ENCODE data around the gene KRTAP12-3.

Gene KRTAP12-3

GRCh38 chr21:44702973-44703730 lies 45.4 kb downstream of the KRTAP12-3 start:
- DNase-seq (ENCODE audit: low spot score) = no peak

- no peak for DNase-seq (ENCODE audit: low spot score)
These were observed 46.3 kb downstream of the KRTAP12-3 start for GRCh38 chr21:44703731-44704635.

- DNase-seq (ENCODE audit: low spot score) = no peak
These were observed 46.9 kb downstream of the KRTAP12-3 start for GRCh38 chr21:44704636-44705001.

GRCh38 chr21:44706026-44706705 lies 48.4 kb downstream of the KRTAP12-3 start:
- no peak for DNase-seq (ENCODE audit: low spot score)

GRCh38 chr21:44706706-44707581 lies 49.2 kb downstream of the KRTAP12-3 start:
- DNase-seq (ENCODE audit: low spot score) = no peak

Measured in HuH-7.5 (cell line).